Activated CD8-positive, alpha-beta memory T cell treated with anti-CD3 and anti-CD28 coated beads, Interleukin-2, amount 50 U/mL, for 24 hours (primary cell): Measurements from ENCODE around the gene CTTN.
"Not testable (repeated sequence)": the region's sequence is repeated elsewhere in the genome, so short reads cannot be mapped to it uniquely, and the experiment has no call there.

Experiments used
- DNase-seq: peaks from one replicate; pipeline ENCODE4 v3.0.0-alpha.2; 2020; ENCODE audit errors: extremely low read depth

CTTN gene

GRCh38 chr11:70429428-70429705 is 31.0 kb downstream of the CTTN start:
- DNase-seq = no peak

- no peak for DNase-seq
These were observed 31.6 kb downstream of the CTTN start for GRCh38 chr11:70429724-70430521.

DNA sequence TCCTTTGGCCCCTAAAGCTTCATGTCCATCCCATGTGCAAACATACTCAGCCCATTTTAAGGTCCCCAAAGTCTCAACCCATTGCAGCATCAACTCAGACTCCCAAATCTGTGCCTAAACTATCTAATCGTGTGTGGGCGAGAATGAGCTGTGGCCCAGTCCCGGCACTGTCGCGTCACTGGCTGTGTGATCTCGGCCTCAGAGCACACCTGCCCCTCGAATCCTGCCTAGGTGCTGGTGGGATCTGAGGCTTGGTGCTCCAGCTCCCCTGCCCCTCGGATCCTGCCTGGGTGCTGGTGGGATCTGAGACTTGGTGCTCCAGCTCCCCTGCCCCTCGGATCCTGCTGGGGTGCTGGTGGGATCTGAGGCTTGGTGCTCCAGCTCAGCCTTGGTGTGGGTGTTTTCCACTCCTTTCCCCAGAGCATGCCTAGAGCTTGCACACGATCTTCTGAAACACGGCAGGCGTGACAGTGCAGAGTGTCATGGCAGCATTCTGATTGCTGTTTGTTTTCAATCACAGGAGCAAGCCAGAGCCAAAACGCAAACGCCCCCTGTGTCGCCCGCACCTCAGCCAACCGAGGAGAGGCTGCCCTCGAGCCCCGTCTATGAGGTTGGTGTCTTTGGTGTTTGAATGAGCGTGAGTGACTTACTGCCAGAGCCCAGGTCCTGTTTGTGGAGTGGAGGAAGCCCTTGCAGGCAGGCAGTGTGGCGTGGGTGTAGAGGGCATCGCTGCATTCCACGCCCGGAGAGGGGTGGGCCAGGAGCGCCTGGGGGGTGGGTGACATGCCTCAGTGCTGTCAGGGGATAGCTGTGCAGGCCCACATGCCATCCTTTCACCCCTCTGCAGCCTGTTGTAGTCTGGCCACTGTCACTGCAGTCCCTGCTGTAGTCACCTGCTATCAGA is 32.6 kb downstream of the CTTN start:
- DNase-seq = no peak

- no peak for DNase-seq
These were observed 33.3 kb downstream of the CTTN start for GRCh38 chr11:70431611-70432010.

GRCh38 chr11:70432065-70432464 is 33.7 kb downstream of the CTTN start:
- DNase-seq = no peak

DNA sequence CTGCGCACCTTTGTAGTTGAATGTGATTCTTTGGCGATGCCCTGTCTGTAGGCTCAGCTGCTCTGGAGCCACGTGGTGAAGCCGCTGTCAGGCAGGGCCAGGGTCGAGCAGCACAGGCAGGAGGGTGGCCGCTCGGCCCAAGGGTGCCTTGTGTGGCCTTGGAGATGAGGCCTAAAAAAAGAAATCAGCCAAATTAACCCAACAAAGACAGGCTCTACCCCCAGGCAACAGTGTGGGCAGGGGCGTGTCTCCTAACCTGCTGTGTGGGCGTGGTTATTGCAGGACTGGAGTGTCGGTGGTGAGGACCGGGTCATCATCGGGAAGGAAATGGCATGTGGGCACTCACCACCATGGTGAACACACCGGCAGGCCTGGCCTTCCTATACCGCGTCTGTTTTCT is 34.3 kb downstream of the CTTN start:
- no peak for DNase-seq

DNA sequence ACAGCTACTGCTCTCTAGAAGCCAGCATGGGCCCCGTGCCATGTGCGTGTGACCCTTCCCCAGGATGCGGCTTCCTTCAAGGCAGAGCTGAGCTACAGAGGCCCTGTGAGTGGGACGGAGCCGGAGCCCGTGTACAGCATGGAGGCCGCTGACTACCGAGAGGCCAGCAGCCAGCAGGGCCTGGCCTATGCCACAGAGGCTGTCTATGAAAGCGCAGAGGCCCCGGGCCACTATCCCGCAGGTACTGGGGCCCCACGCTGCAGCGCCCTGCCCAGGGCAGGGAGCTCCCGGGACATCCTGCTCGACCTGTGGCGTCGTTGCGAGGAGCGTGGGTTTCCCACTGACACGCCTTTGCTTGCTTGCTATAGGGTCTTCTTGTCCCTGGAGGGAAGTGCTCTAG is 34.7 kb downstream of the CTTN start:
- DNase-seq = no peak

DNA sequence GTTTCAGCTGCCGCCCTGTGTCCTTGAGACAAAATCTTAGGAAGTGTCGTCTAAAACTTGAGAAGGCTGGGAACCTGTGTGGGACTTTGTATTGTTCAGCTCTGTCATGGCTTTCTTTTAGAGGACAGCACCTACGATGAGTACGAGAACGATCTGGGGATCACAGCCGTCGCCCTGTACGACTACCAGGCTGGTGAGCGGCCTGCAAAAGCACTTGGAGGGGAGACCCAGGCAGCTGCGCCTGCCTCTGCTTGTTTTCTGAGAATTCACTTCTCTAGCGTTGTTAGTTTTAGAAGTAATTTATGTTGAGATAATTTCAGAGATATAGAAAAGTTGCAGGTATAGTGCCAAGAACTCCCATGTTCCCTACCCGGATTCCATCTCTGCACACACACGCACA is 35.2 kb downstream of the CTTN start:
- DNase-seq = no peak

DNA sequence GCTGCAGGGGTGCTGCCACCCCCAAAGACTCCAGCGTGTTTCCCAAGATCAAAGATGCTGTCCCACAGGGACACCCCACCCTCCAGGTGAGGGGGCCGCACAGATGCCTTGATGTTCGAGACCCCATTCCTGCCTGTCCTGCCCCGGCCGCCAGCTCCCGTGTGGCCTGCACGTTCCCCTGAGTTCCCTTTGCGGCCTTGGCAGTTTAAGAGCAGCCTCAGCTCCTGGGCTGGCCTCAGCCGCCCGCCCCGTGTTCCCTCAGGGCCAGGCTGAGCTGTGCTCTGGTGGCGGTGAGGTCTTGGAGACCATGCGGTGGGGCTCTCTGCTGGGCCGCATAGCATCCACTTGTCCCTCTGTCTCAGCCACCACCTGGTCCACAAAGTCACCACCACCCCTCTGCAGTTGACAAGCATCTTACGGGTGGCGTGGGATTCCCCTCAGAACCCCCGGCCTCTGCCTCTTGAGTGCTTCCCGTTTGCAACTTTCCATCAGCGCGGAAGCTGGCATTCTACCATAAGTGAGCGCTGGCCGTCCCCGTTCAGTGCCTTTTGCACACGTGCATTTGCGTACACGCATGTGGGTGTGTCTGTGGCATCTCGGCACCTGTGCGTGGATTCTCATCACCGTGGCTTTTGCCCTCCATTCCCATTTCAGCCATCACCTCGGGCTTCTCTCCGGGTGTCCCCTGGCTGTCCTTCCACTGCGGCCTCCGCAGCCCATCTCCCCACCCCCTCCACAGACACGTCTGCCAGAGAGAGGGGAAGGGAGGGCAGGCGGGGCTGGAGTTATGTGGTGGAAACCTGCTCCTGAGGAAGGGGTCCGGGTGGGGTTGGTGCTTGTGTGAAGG is 35.9 kb downstream of the CTTN start:
- DNase-seq = no peak

DNA sequence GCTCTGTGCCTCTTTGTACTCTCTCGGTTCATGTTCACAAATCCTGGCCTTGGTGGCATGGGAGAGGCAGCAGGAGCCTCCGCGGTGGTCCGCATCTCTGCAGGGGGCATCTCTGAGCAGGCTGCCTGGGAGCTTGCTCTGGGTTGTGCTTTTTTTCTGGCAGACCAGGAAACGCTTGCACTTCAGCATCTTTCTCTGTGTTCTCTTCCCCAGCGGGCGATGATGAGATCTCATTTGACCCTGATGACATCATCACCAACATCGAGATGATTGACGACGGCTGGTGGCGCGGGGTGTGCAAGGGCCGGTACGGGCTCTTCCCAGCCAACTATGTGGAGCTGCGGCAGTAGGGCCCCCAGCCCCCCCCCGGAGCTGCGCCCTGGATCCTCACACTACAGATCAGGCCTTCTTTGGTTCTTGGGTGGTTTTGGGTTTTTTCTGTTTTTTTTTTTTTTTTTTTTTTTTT is 36.5 kb downstream of the CTTN start:
- DNase-seq = no peak

GRCh38 chr11:70435361-70435760 is 37.0 kb downstream of the CTTN start:
- DNase-seq = no peak

- DNase-seq = no peak
These were observed 37.6 kb downstream of the CTTN start for GRCh38 chr11:70435765-70436500.

GRCh38 chr11:70436501-70436860 is 38.2 kb downstream of the CTTN start:
- DNase-seq = no peak

DNA sequence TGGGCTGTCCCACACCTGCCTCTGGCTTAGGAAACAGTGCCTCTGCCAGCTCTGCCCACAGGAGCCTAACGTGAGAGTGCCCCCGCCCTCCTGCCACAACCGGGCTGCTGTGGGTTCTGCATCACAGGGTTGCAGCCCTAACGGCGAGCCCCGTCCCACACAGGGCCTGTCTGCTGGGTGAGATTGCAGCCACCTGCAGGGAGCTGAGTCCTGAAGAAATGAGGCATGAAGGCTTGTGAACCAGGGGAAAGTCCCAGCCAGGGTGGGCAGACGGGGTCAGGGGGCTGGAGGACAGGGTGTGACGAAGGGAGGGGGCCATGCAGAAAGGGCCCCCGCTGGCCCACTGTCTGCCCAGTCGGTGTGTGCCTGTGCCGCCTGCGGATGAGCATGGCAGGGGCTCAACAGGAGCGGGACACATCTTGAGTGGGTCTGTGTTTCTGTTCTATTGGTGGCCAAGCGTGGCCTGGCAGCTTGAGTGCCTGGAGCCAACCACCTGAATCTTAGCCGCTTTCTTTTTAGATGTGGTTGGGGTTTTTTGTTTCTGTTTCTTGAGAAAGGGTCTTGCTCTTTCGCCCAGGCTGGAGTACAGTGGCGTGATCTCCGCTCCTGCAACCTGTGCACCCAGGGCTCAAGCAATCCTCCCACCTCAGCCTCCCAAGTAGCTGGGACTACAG is 38.9 kb downstream of the CTTN start:
- no peak for DNase-seq

GRCh38 chr11:70440206-70440605 is 41.9 kb downstream of the CTTN start:
- no peak for DNase-seq

DNA sequence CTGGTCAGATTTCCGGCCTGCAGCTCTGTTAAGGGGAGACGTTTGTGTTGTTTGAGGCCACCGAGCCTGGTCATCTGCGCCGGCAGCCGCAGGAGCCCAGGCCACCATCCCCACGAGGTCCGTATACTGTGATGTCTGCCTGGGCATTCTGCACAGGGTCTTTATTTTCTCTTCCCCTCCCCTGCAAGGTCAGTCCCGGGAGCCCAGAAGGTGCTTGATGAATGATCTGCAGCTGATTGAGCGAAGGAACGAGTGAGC is 45.4 kb downstream of the CTTN start:
- DNase-seq = no peak

- no peak for DNase-seq
These were observed 46.8 kb downstream of the CTTN start for GRCh38 chr11:70445091-70445490.

- DNase-seq = no peak
These were observed 47.3 kb downstream of the CTTN start for GRCh38 chr11:70445605-70446004.

GRCh38 chr11:70448983-70449567 is 50.7 kb downstream of the CTTN start:
- DNase-seq = no peak

GRCh38 chr11:70454197-70454767 is 56.0 kb downstream of the CTTN start:
- no peak for DNase-seq

DNA sequence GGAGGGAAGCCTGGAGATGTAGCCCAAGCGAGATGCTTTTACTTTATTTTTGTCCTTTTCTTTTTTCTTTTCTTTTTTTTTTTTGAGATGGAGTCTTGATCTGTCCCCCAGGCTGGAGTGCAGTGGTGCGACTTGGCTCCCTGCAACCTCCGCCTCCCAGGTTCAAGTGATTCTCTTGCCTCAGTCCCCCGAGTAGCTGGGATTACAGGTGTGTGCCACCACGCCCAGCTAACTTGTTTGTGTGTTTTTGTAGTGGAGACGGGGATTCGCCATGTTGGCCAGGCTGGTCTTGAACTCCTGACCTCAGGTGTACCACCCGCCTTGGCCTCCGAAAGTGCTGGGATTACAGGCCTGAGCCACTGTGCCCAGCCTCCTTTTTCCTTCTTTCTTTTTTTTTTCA is 56.5 kb downstream of the CTTN start:
- not testable (repeated sequence) for DNase-seq
